Hippocampal formation (tissue), 2 donors: ENCODE measurements around the gene REG4.

Experiments
- DNase-seq, 2 donors: peaks; one replicate each; lab custom pipeline; 2025; lab: John Stamatoyannopoulos, UW

REG4 gene

DNA sequence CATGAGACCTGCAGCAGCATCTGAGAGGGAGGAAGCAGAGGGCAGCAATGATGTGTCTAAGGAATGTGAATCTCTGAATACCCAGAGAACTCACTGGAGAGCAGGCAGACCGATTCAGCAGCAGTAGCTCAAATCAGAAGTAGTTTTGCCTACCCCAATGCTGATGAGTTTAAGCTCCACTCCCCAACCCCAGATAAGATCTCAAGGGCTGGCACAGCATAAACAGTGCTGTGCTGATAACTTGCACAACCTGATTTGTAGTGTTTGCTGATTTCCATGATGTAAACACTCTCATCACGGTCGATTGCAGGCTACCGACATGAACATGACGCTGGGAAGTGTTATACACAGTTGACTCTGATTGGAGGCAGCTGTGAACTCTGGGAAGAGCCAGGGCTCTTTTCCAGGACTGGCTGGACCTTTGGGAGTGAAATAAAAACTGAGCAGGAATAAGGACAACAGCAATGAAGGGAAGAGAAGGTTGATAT is 31.3 kb downstream of the REG4 start:
- DNase-seq = no peak

- no peak for DNase-seq
Measured at GRCh38 chr1:119778886-119779560, 32.2 kb downstream of the REG4 start.

- DNase-seq = no peak
Measured at GRCh38 chr1:119778359-119778758, 32.9 kb downstream of the REG4 start.

DNA sequence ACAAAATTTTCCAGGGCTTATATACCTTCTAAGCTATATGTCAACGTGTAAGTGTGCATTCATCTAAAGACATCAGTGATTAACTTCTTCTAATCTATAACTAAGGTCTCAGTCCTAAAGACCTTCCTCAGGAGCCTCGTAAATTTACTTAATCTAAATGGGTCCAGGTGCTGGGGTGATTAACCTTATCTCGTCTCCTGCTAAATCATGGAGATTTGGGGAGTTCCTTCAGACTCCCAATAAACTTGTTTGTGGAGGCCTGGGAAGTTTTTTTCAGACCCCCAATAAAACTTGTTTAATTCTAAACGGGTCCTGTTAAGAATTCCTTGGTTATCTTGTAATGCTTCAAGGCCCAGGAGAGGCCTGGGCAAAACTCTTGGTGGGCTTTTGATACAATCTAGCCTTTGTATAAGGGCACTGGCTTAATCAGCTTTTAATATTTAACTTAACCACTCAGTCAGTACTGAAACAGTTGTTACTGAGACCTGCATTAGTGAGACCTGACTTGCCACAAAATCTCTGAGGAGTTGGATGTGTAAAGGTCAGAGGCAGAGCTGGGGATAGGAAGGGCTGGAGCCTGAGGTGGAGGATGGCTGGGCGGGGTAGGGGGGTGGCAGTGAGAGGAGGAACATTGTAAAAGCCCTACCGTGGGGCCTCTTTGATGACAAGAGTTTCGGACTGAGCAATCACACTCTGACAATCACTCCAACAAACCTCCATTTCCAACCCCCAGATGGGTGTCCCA is 36.3 kb downstream of the REG4 start:
- no peak for DNase-seq

DNA sequence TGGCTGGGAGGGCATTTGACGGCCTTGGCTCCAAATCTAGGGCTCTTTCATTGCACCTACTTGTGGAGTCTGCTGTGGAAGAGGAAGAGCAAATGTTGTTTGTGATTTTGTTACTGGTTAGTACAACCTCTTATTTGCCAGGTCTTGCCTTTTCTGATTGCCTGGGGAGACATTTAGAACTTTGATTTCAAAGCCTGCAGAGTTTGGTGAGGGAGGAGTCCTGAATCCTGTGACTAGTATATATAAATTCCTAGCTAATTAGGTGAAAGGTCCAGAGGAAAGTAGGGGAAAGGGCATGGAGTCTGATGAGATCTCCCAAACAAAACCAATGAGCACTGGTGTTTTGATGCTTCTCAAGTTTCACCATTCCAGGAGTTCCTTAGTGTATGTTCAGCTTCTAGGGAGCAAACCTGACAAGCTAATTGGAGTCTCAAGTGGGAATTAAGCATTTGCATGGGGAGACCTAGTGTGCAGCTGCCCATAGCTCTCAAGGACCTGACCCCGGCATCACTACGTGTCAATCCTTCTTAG is 37.5 kb downstream of the REG4 start:
- DNase-seq = no peak

DNA sequence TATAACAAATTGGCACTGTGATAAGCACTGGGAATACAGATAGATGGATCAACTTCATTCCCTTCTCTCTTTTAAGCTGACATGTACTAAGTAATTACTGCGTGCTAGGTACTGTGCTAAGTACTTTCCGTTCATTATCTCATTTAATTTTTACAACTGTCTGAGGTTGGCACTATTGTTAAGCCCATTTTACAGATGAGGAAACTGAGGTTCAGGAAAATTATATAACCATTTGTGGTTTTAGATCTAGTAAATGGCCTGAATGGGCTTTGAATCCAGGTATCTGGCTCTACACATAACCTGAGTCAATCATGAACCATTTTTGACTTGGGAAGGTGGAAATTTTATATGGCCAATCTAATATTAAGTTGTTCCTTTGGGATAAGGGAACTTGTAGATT is 39.0 kb downstream of the REG4 start:
- no peak for DNase-seq

GRCh38 chr1:119771770-119772169 is 39.5 kb downstream of the REG4 start:
- DNase-seq = no peak

GRCh38 chr1:119771016-119771415 is 40.2 kb downstream of the REG4 start:
- DNase-seq = peak in 1 of 2 donors; percentile 7

DNA sequence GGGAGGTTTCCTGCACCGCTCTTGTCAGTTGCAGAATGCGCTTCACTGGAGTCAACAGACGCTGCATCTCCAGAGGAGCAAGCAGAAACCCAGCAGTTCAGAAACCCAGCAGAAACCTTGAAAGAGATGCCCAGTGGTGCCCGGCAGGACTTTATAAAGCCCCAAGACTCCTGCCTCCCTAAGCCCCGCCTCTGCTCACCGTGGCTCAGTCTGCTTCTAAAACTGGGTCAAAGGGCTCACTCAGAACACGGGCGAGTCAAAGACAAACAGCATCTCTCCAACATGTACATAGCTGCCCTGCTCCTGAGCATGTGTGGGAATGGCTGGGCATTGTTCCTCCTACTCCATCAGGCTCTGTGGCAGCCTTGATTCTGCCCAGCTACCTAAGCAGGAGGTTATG is 42.5 kb downstream of the REG4 start, which contains the start of gene HMGCS2:
TSS of gene HMGCS2 (minus strand) at position 128 of the 400 bp plus-strand sequence. CDS start at position 67, 61 bp downstream.
- no peak for DNase-seq

DNA sequence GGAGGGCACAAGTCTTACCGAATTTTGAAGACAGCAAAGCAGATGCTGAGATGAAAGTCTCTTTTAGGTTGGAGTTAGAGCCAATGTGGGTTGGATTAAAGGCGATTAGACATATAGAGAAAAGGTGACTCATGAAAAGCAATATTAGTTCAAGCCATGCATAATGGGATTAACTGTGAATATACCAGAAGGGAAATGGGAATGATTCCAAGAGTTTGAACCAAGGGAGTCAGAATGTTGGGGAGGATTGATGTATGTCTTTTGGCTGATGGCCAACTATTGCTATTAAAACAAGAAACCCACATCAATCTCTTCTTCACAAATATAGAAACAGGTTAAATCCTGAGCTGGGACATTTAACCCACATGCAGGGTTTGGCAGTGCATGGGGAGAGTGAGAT is 43.8 kb downstream of the REG4 start:
- no peak for DNase-seq

DNA sequence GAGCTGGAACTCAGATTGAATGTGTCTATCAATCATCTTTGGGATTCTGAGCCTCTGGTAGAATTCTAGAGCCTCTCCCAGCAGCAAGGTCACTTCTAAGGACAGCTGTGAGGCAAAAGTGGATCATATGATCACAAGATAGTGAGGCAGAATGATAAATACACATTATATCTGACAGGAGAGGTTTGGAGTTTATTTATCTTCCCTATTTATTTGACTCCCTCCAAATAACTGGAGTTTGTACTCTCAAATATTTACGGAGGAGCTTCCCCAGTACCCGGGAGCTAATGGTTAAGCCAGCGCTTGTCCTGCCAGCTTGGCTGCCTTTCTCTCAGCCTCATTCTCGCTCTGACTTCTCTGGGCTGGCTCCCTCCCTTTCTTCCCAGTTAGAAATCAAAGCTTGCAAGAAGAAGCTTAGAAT is 44.9 kb downstream of the REG4 start:
- DNase-seq = peak in 1 of 2 donors; percentile 36

- DNase-seq = no peak
Measured at GRCh38 chr1:119764220-119764619, 47.0 kb downstream of the REG4 start.

- no peak for DNase-seq
Measured at GRCh38 chr1:119762953-119763352, 48.3 kb downstream of the REG4 start.

DNA sequence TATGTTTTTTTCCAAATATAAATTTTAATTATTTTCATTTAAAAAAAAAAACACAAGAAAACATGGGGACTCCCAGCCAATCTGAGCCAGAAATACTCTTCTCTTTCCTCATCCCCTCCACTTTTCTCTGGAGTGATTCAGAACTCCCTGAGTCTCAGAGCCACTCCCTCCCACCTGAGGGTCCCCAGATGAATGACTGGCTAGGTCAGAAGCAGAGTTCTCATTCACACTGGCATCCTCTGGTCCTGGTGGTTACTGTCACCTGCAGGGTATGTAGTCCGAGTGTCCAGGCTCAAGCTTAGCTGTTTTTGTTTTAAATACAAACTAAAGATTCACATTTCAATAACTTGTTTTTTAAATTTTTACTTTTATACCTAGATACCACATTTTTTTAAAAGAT is 48.9 kb downstream of the REG4 start:
- no peak for DNase-seq

- no peak for DNase-seq
Measured at GRCh38 chr1:119758584-119758983, 52.7 kb downstream of the REG4 start.

GRCh38 chr1:119752592-119752991 is 58.7 kb downstream of the REG4 start:
- no peak for DNase-seq

DNA sequence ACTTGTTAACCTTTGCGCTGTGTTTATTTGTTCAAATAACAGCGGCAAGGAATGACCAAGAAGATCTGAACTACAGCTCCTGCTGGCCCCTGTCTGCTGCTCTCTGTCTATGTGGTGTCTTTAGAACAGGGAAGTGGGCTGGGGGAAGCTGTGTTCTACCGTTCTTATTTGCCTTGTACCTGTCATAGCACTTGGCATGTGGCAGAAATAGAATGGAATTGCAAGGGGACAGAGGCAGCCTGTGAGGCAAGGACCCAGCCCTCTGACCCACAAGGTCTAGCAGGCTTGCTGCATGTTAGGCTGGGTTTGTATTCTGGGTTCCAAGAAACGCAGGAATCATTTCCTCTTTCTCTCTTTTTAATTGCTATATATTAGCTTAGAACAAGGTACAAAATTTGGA is 63.2 kb downstream of the REG4 start:
- no peak for DNase-seq

DNA sequence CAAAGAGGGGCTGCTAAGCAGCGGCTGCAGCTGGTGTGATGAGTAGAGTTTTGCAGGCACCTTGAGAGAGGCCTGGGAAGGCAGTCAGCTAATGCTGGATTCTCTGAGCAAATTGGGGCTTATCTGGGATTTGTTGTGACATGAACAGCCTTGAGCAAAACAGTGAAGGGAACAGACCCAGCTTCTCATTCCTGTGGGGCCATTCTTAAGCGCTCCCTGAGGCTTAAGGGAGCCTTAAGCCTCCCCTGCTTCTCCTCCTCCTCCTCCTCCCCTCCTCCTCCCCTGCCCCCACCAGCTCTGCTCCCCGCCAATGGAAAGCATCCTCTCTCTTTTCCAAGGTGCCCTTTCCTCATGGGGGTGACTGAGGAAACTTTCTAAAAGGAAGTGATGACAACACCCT is 63.8 kb downstream of the REG4 start:
- DNase-seq = no peak

- DNase-seq = no peak
Measured at GRCh38 chr1:119745034-119745433, 66.2 kb downstream of the REG4 start.

DNA sequence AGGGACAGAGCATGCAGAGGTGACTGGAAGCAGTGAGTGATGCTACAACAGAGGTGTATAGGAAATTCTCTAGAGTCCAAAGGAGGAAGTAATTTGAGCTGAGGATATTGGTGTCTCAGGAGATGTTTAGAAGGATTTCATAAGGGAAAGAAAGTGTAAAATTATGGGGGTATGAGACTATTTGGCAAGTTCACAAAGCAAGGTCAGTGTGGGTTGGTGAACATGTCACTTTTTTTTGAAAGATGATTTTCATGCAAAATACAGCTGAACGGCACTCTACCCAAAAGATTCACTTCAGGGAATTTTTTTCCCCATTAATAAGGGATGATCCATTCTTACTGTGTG is 66.7 kb downstream of the REG4 start:
- no peak for DNase-seq
